CD4-positive, alpha-beta memory T cell (primary cell): ENCODE results near the gene SOCS2. TPM values are rescaled to one million over a fixed set of nuclear protein-coding genes. Genes with fewer than 3 reads are reported as not detected.
A peak's percentile ranks its signal among the peaks of the same experiment; 100 is the strongest.

Source experiments
- CTCF ChIA-PET: fragments of 350-600 bp; sonication (Branson Sonifier 250); formaldehyde crosslinking; loops from one replicate; lab custom pipeline; 2021; ENCODE audit warnings: inconsistent platforms; ENCODE audit not compliant: partially characterized antibody; lab: Charles Lee
- POLR2A ChIA-PET: fragments of 350-600 bp; sonication (Branson Sonifier 250); formaldehyde crosslinking; loops from one replicate; lab custom pipeline; 2021; ENCODE audit not compliant: partially characterized antibody; lab: Charles Lee
- DNase-seq, 5 donors: peaks; one replicate each; pipeline versions ENCODE4 v3.0.0 to v3.0.0-alpha.2; 2020 to 2022; ENCODE audit warnings: mixed read lengths in 1 of 5
- H3K27ac ChIP-seq: one replicate; pipeline ENCODE4 v1.7.0; 2013; ENCODE audit warnings: low read depth, low read length
- H3K27me3 ChIP-seq: 2 replicates; pipeline ENCODE4 v1.7.0; 2013; ENCODE audit warnings: mild to moderate bottlenecking, low read length, moderate library complexity; ENCODE audit not compliant: insufficient read depth
- H3K36me3 ChIP-seq: 2 replicates; pipeline ENCODE4 v1.7.0; 2013; ENCODE audit warnings: mild to moderate bottlenecking, low read length, moderate library complexity; ENCODE audit not compliant: insufficient read depth
- H3K4me1 ChIP-seq: 2 replicates; pipeline ENCODE4 v1.7.0; 2013; ENCODE audit warnings: mild to moderate bottlenecking, low read length, moderate library complexity; ENCODE audit not compliant: insufficient read depth
- H3K4me3 ChIP-seq, 2 donors: one replicate each; pipeline ENCODE4 v1.7.0; 2013; ENCODE audit warnings: low read length in 2 of 2, mild to moderate bottlenecking in 1 of 2
- H3K9me3 ChIP-seq, 2 donors: one replicate each; pipeline ENCODE4 v1.7.0; 2013; ENCODE audit warnings: low read length in 2 of 2, control low read depth in 1 of 2; ENCODE audit not compliant: control insufficient read depth in 1 of 2
- H3K27ac Mint-ChIP-seq, 7 donors: one replicate each; pipeline ENCODE4 v1.8.0; 2020 to 2021; ENCODE audit warnings: mixed read lengths in 7 of 7, mild to moderate bottlenecking in 6 of 7, inconsistent platforms in 3 of 7, moderate library complexity in 3 of 7
- H3K27me3 Mint-ChIP-seq, 2 donors: one replicate each; pipeline ENCODE4 v1.8.0; 2020 to 2021; ENCODE audit warnings: mixed read lengths in 2 of 2
- H3K36me3 Mint-ChIP-seq, 2 donors: one replicate each; pipeline ENCODE4 v1.8.0; 2020 to 2021; ENCODE audit warnings: mixed read lengths in 2 of 2, inconsistent platforms in 1 of 2, mild to moderate bottlenecking in 1 of 2
- H3K4me1 Mint-ChIP-seq, 4 donors: one replicate each; pipeline ENCODE4 v1.8.0; 2020 to 2021; ENCODE audit warnings: mixed read lengths in 4 of 4, mild to moderate bottlenecking in 1 of 4
- H3K4me3 Mint-ChIP-seq, 8 donors: one replicate each; pipeline ENCODE4 v1.8.0; 2020 to 2021; ENCODE audit warnings: mixed read lengths in 8 of 8, mild to moderate bottlenecking in 7 of 8, moderate library complexity in 6 of 8, inconsistent platforms in 3 of 8
- H3K9me3 Mint-ChIP-seq, 8 donors: one replicate each; pipeline ENCODE4 v1.8.0; 2020 to 2021; ENCODE audit warnings: mixed read lengths in 8 of 8, mild to moderate bottlenecking in 5 of 8, inconsistent platforms in 3 of 8, moderate library complexity in 1 of 8
- intact Hi-C: fragments of 100-400 bp; cut with micrococcal nuclease; formaldehyde crosslinking; loops from one replicate; pipeline ENCODE4 v1.15.1; 2023
- polyA plus RNA-seq, 2 donors: library from polyadenylated mRNA; unstranded; fragments of 300-500 nt; fragmentation: Illumina TruSeq; gene quantifications; one replicate each; pipeline ENCODE4 v1.2.3, GENCODE V29; 2021
- total RNA-seq, 2 experiments: library from RNA; stranded (reverse); gene quantifications; one replicate each; pipeline ENCODE4 v1.2.3, GENCODE V29; 2021

SOCS2 gene
- total and polyA plus RNA-seq, 4 experiments from 2014 or later: 1.7 to 69.0 (median 20.0) TPM

GRCh38 chr12:93568091-93568490 is 4.4 kb upstream of the SOCS2 start:
- Mint-ChIP-seq H3K27ac (peak overlapping the region in 5 of 7 donors; percentile 5 to 95 (median 36)), H3K9me3 (no peaks in the 10 kb centered on the region), H3K4me3 (peak overlapping the region in 7 of 8 donors; percentile 26 to 74 (median 63)), H3K36me3 (peaks cover 11 to 16% of the 10 kb centered on the region in 2 donors), H3K4me1 (peaks cover 10 to 29% (median 17%) of the 10 kb centered on the region in 4 donors), H3K27me3 (peaks cover 0 to 1% of the 10 kb centered on the region in 2 donors)
- Histone ChIP-seq H3K27ac (no peak overlapping the region), H3K36me3 (no peaks in the 10 kb centered on the region), H3K4me3 (no peak overlapping the region), H3K27me3 (peaks cover 3% of the 10 kb centered on the region), H3K4me1 (peaks cover 21% of the 10 kb centered on the region), H3K9me3 (no peaks in the 10 kb centered on the region)
- ChIA-PET CTCF (interaction anchor here (1.3 to 6.4 kb wide), 4 partner anchors 38 to 533 kb away, joined by 3 to 217 read pairs (median 22); no protein-coding TSS in a partner anchor), POLR2A (interaction anchor here (0.6 to 1.2 kb wide), 2 partner anchors 411 to 534 kb away, joined by 3 to 4 read pairs; no protein-coding TSS in a partner anchor)
- intact Hi-C loops: no loop called here
- no peak for DNase-seq

- no peaks in the 10 kb centered on the region for H3K36me3 ChIP-seq
Measured at GRCh38 chr12:93569301-93569655, 3.2 kb upstream of the SOCS2 start.

GRCh38 chr12:93569656-93570551 is 2.6 kb upstream of the SOCS2 start:
- peak overlapping the region; percentile 71 to 78 for H3K4me3 ChIP-seq
- peaks cover 28% of the 10 kb centered on the region for H3K4me1 ChIP-seq
- H3K27ac ChIP-seq: peak overlapping the region; percentile 73
- Mint-ChIP-seq H3K27me3 (peaks cover 1 to 2% of the 10 kb centered on the region in 2 donors), H3K36me3 (peaks cover 12 to 15% of the 10 kb centered on the region in 2 donors), H3K4me1 (peaks cover 16 to 41% (median 28%) of the 10 kb centered on the region in 4 donors), H3K4me3 (peak overlapping the region; percentile 90 to 98 (median 92)), H3K9me3 (no peaks in the 10 kb centered on the region), H3K27ac (peak overlapping the region; percentile 87 to 96 (median 92))
- DNase-seq: peak; percentile 73 to 80 (median 74)
- intact Hi-C loops: loop anchor here (1.0 to 5.0 kb wide), 10 partner anchors 21 to 1647 kb away; partner anchors contain the start of genes FGD6, NR2C1, NUDT4 and VEZT
- ChIA-PET CTCF (interaction anchor here (0.7 to 6.4 kb wide), 31 partner anchors 10 to 1947 kb away, joined by 3 to 217 read pairs (median 4); partner anchors contain the start of genes CRADD and MRPL42), POLR2A (interaction anchor here (0.6 to 3.1 kb wide), 6 partner anchors 102 to 532 kb away, joined by 3 to 37 read pairs (median 4); partner anchors contain the start of genes CRADD and MRPL42)
- H3K27me3 ChIP-seq: peaks cover 3% of the 10 kb centered on the region
- no peaks in the 10 kb centered on the region for H3K36me3 ChIP-seq
- H3K9me3 ChIP-seq: no peaks in the 10 kb centered on the region

More at GRCh38 chr12:93569301-93569655, 3.2 kb upstream of the SOCS2 start:
- peak overlapping the region; percentile 90 to 98 (median 92) for H3K4me3 Mint-ChIP-seq
- H3K27me3 ChIP-seq: peaks cover 3% of the 10 kb centered on the region
- no peaks in the 10 kb centered on the region for H3K9me3 Mint-ChIP-seq
- H3K4me1 Mint-ChIP-seq: peaks cover 16 to 36% (median 24%) of the 10 kb centered on the region in 4 donors
- peaks cover 11 to 14% of the 10 kb centered on the region in 2 donors for H3K36me3 Mint-ChIP-seq
- no peaks in the 10 kb centered on the region for H3K9me3 ChIP-seq
- peaks cover 1 to 2% of the 10 kb centered on the region in 2 donors for H3K27me3 Mint-ChIP-seq
- H3K4me3 ChIP-seq: peak overlapping the region; percentile 71 to 78
- intact Hi-C loops: loop anchor here (1.0 kb wide), 3 partner anchors 66 to 533 kb away; no protein-coding TSS in a partner anchor
- peak overlapping the region; percentile 73 for H3K27ac ChIP-seq
- ChIA-PET POLR2A (interaction anchor here (0.8 to 3.1 kb wide), 4 partner anchors 102 to 532 kb away, joined by 3 to 37 read pairs (median 5); partner anchors contain the start of genes CRADD and MRPL42), CTCF (interaction anchor here (0.6 to 6.4 kb wide), 33 partner anchors 9 to 1948 kb away, joined by 3 to 217 read pairs (median 4); partner anchors contain the start of genes CRADD and MRPL42)
- DNase-seq: no peak
- H3K4me1 ChIP-seq: peaks cover 24% of the 10 kb centered on the region
- peak overlapping the region; percentile 87 to 96 (median 92) for H3K27ac Mint-ChIP-seq

- Mint-ChIP-seq H3K27ac (peak overlapping the region; percentile 80 to 96 (median 92)), H3K4me3 (peak overlapping the region; percentile 90 to 98 (median 92)), H3K27me3 (peaks cover 1 to 2% of the 10 kb centered on the region in 2 donors), H3K9me3 (no peaks in the 10 kb centered on the region), H3K4me1 (peaks cover 20 to 48% (median 30%) of the 10 kb centered on the region in 4 donors), H3K36me3 (peaks cover 15 to 23% of the 10 kb centered on the region in 2 donors)
- Histone ChIP-seq H3K9me3 (no peaks in the 10 kb centered on the region), H3K27ac (peak overlapping the region; percentile 73), H3K4me1 (peaks cover 36% of the 10 kb centered on the region), H3K4me3 (peak overlapping the region; percentile 71 to 78), H3K27me3 (peaks cover 3% of the 10 kb centered on the region), H3K36me3 (no peaks in the 10 kb centered on the region)
- intact Hi-C loops: loop anchor here (1.0 to 5.0 kb wide), 11 partner anchors 21 to 1646 kb away; partner anchors contain the start of genes CRADD, EEA1, FGD6 and NR2C1
- DNase-seq: peak; percentile 81 to 87 (median 85)
- ChIA-PET POLR2A (interaction anchor here (0.6 to 3.1 kb wide), 5 partner anchors 106 to 1167 kb away, joined by 3 to 37 read pairs (median 3); no protein-coding TSS in a partner anchor), CTCF (interaction anchor here (1.1 to 6.4 kb wide), 4 partner anchors 10 to 531 kb away, joined by 3 to 217 read pairs (median 28); no protein-coding TSS in a partner anchor)
Measured at GRCh38 chr12:93570552-93571364, 1.7 kb upstream of the SOCS2 start.

GRCh38 chr12:93571365-93571924 is 1.0 kb upstream of the SOCS2 start:
- peak overlapping the region; percentile 75 to 94 (median 88) for H3K4me3 Mint-ChIP-seq
- H3K27me3 ChIP-seq: peaks cover 3% of the 10 kb centered on the region
- H3K4me1 ChIP-seq: peaks cover 43% of the 10 kb centered on the region
- ChIA-PET POLR2A (interaction anchor here (1.3 to 3.1 kb wide), 3 partner anchors 530 to 1168 kb away, joined by 3 to 37 read pairs (median 5); no protein-coding TSS in a partner anchor), CTCF (interaction anchor here (0.7 to 6.7 kb wide), 6 partner anchors 9 to 530 kb away, joined by 3 to 217 read pairs (median 5); no protein-coding TSS in a partner anchor)
- DNase-seq: peak; percentile 51 to 74 (median 57)
- peaks cover 20 to 55% (median 30%) of the 10 kb centered on the region in 4 donors for H3K4me1 Mint-ChIP-seq
- H3K27me3 Mint-ChIP-seq: peaks cover 1 to 2% of the 10 kb centered on the region in 2 donors
- peak overlapping the region; percentile 35 to 96 (median 78) for H3K27ac Mint-ChIP-seq
- H3K36me3 ChIP-seq: no peaks in the 10 kb centered on the region
- H3K9me3 ChIP-seq: no peaks in the 10 kb centered on the region
- peaks cover 12 to 19% of the 10 kb centered on the region in 2 donors for H3K36me3 Mint-ChIP-seq
- no peaks in the 10 kb centered on the region for H3K9me3 Mint-ChIP-seq
- intact Hi-C loops: loop anchor here (1.0 to 5.0 kb wide), 8 partner anchors 106 to 1645 kb away; partner anchors contain the start of genes CRADD, EEA1, FGD6 and NR2C1
- peak overlapping the region; percentile 73 for H3K27ac ChIP-seq
- H3K4me3 ChIP-seq: peak overlapping the region; percentile 71 to 78
